GM13976 (cell line): Measurements from ENCODE around the gene OPN1SW.

Experiments
- DNase-seq: peaks from one replicate; pipeline ENCODE4 v3.0.0; 2012; ENCODE audit warnings: low spot score
- CTCF ChIP-seq: IDR thresholded peaks from 2 replicates; pipeline ENCODE4 v1.5.1; 2012; ENCODE audit warnings: borderline replicate concordance, mild to moderate bottlenecking; ENCODE audit not compliant: insufficient read depth; ENCODE audit errors: extremely low read depth, missing control alignments, control extremely low read depth
- in situ Hi-C: fragments of 300-500 bp; cut with MboI; formaldehyde crosslinking; loops from one replicate; pipeline ENCODE4 v1.12.0; 2022; ENCODE audit warnings: low sequenced_read_pairs, mixed read lengths, inconsistent platforms; ENCODE audit not compliant: unreplicated experiment

The OPN1SW gene

GRCh38 chr7:128775744-128776474, at the start of gene OPN1SW:
Gene OPN1SW, minus strand, starts transcription at chr7:128775794. Its CDS starts 13 bp downstream, at chr7:128775781.
- in situ Hi-C loops, result no loop called here
- no peak for DNase-seq
- TF ChIP-seq CTCF, result no peak

- no peak for TF ChIP-seq CTCF
- in situ Hi-C loops, result no loop called here
- DNase-seq, result no peak
These were observed 46.1 kb upstream of the OPN1SW start for GRCh38 chr7:128821724-128822123.

- no peak for DNase-seq
- in situ Hi-C loops, result no loop called here
These were observed 43.1 kb upstream of the OPN1SW start for GRCh38 chr7:128818694-128819093.

GRCh38 chr7:128815289-128815942, 39.8 kb upstream of the OPN1SW start:
- no peak for TF ChIP-seq CTCF
- DNase-seq, result no peak
- in situ Hi-C loops, result no loop called here

More at GRCh38 chr7:128818694-128819093, 43.1 kb upstream of the OPN1SW start:
- TF ChIP-seq CTCF, result no peak

- no peak for TF ChIP-seq CTCF
- DNase-seq, result no peak
- in situ Hi-C loops, result no loop called here
These were observed 38.9 kb upstream of the OPN1SW start for GRCh38 chr7:128814499-128814898.

- in situ Hi-C loops, result no loop called here
- TF ChIP-seq CTCF, result no peak
- DNase-seq, result no peak
These were observed 37.0 kb upstream of the OPN1SW start for GRCh38 chr7:128812514-128813168.
